Activated T-cell treated with anti-CD3 and anti-CD28 coated beads, Interleukin-2, amount 50 U/mL, for 4 hours (primary cell): ENCODE measurements around the gene EFNA5. TPM values are rescaled to one million over a fixed set of nuclear protein-coding genes. Genes with fewer than 3 reads are reported as not detected.
A peak's percentile ranks its signal among the peaks of the same experiment; 100 is the strongest.
"Not testable (repeated sequence)": the region's sequence is repeated elsewhere in the genome, so short reads cannot be mapped to it uniquely, and the experiment has no call there.

Experiments
- ATAC-seq, 2 donors: fragments of 200-7000 bp; cut with Tn5 transposase; one replicate each; pipeline ENCODE4 v1.10.0; 2021
- DNase-seq: peaks from one replicate; pipeline ENCODE4 v3.0.0-alpha.2; 2020
- H3K27me3 Mint-ChIP-seq: one replicate; pipeline ENCODE4 v1.8.0; 2021; ENCODE audit warnings: low read depth, mixed read lengths
- H3K36me3 Mint-ChIP-seq: one replicate; pipeline ENCODE4 v1.8.0; 2022; ENCODE audit warnings: mixed read lengths; ENCODE audit not compliant: insufficient read depth
- H3K4me1 Mint-ChIP-seq: one replicate; pipeline ENCODE4 v1.8.0; 2021; ENCODE audit warnings: low read depth, mixed read lengths
- H3K4me3 Mint-ChIP-seq: one replicate; pipeline ENCODE4 v1.8.0; 2021; ENCODE audit warnings: mild to moderate bottlenecking, moderate library complexity, mixed read lengths
- H3K9me3 Mint-ChIP-seq: one replicate; pipeline ENCODE4 v1.8.0; 2021; ENCODE audit warnings: mixed read lengths
- total RNA-seq, 3 donors: library from RNA; stranded (reverse); gene quantifications; one replicate each; pipeline ENCODE4 v1.2.1, GENCODE V29; 2021

Gene EFNA5
- total RNA-seq, 3 donors from 2014 or later = 0.13 to 0.24 TPM; not detected in 1

DNA sequence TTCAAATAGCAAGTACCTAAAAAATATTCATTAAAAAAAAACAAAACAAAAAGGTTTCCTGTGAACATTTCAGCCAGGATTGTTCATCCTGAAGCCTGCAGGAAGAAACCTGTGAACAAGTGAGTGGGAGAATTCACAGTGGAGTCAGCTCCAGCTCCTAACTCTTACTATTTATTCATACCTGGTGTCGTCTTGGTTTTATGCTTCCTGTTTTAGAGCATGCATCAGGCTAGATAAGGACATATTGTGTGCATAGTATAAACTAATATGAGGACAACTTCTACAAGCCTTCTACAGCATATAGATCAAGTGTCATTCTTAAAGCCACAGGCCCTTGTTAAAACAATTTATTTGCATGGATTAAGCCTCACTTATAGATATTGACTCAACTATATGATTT is 169.9 kb downstream of the EFNA5 start:
- Mint-ChIP-seq H3K27me3 (peaks cover 2% of the 10 kb centered on the region), H3K4me3 (no peak overlapping the region), H3K4me1 (peaks cover 8% of the 10 kb centered on the region), H3K36me3 (no peaks in the 10 kb centered on the region), H3K9me3 (no peaks in the 10 kb centered on the region)
- no peak for DNase-seq
- no peak for ATAC-seq

DNA sequence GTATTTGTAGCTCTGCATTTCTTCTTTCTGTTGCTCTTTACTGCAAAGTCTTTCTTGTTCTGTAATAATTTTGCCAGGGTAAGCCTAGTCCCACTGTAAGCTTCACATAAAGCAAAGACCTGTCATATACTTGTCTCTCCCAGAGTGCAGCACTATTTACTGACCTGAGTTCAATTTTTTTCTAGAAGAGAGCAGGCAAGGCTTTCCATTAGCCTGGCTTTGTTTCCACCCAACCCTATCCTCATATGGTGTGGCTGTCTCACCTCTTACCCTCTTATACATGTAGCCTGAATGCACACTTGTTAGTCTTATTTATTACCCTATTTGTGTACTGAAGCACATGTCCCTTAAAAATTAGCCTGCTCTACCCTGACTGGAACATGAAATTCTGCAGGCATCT is 170.4 kb downstream of the EFNA5 start:
- Mint-ChIP-seq H3K4me3 (no peak overlapping the region), H3K4me1 (peaks cover 8% of the 10 kb centered on the region)

GRCh38 chr5:107499776-107500175 is 171.0 kb downstream of the EFNA5 start:
- ATAC-seq = no peak

More for the DNA sequence above, 170.4 kb downstream of the EFNA5 start:
- ATAC-seq (no peak), DNase-seq (no peak)
- no peaks in the 10 kb centered on the region for H3K36me3 Mint-ChIP-seq
- no peaks in the 10 kb centered on the region for H3K9me3 Mint-ChIP-seq
- H3K27me3 Mint-ChIP-seq = no peaks in the 10 kb centered on the region

DNA sequence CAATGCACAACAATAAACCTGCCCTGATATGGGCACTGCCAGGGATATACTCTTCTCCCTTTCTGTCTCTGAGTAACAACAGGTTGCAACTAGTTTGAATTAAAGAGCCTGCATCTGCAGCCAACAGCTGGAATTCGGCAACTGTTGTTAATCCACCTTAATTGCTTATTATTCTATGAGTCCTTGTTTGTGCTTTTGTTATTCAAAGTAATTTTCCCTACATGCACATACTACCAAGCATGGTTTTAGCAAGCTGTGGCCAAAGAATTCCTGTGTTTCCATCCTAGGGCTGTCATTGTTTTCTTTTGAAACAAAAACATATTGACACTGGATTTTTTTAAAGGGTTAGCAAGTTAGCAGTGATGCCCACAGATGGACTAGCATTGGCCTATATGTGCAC is 171.5 kb downstream of the EFNA5 start:
- no peak overlapping the region for H3K4me3 Mint-ChIP-seq

More at GRCh38 chr5:107499776-107500175, 171.0 kb downstream of the EFNA5 start:
- Mint-ChIP-seq H3K36me3 (no peaks in the 10 kb centered on the region), H3K4me3 (no peak overlapping the region), H3K9me3 (no peaks in the 10 kb centered on the region), H3K27me3 (no peaks in the 10 kb centered on the region), H3K4me1 (peaks cover 8% of the 10 kb centered on the region)
- DNase-seq = no peak

DNA sequence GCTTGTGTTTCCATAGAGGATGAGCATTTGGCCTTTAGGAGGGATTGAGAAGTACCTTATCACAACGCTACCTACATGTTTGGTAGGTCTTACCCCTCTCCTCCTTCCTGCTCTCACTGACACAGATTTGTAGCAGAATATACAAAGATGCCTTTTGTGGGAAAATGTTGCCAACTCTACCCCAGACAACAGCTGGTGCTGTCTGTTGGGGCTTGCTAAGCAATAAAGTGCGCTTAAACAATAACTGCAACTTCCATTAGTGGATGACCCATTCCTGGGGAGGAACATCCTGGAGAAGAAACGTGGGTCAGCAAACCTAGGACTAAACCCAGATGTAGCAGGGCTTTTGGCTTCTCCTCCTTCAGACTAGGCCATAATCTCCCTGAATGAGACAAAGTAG is 174.3 kb downstream of the EFNA5 start:
- Mint-ChIP-seq H3K4me1 (no peaks in the 10 kb centered on the region), H3K27me3 (no peaks in the 10 kb centered on the region), H3K9me3 (no peaks in the 10 kb centered on the region), H3K4me3 (no peak overlapping the region), H3K36me3 (no peaks in the 10 kb centered on the region)
- DNase-seq = no peak
- no peak for ATAC-seq

More for the DNA sequence above, 171.5 kb downstream of the EFNA5 start:
- no peak for DNase-seq
- Mint-ChIP-seq H3K9me3 (no peaks in the 10 kb centered on the region), H3K27me3 (no peaks in the 10 kb centered on the region), H3K4me1 (peaks cover 8% of the 10 kb centered on the region), H3K36me3 (no peaks in the 10 kb centered on the region)
- no peak for ATAC-seq

GRCh38 chr5:107494129-107494528 is 176.6 kb downstream of the EFNA5 start:
- not testable (repeated sequence) for ATAC-seq, H3K4me3 Mint-ChIP-seq, H3K4me1 Mint-ChIP-seq, H3K9me3 Mint-ChIP-seq, H3K27me3 Mint-ChIP-seq, H3K36me3 Mint-ChIP-seq, DNase-seq

GRCh38 chr5:107487056-107487542 is 183.6 kb downstream of the EFNA5 start:
- H3K4me1 Mint-ChIP-seq = peaks cover 19% of the 10 kb centered on the region
- H3K27me3 Mint-ChIP-seq = peaks cover 1% of the 10 kb centered on the region
- ATAC-seq (no peak), DNase-seq (no peak)
- H3K36me3 Mint-ChIP-seq = no peaks in the 10 kb centered on the region
- peaks cover 6% of the 10 kb centered on the region for H3K9me3 Mint-ChIP-seq
- H3K4me3 Mint-ChIP-seq = no peak overlapping the region

- Mint-ChIP-seq H3K27me3 (peaks cover 1% of the 10 kb centered on the region), H3K4me1 (peaks cover 19% of the 10 kb centered on the region), H3K36me3 (no peaks in the 10 kb centered on the region), H3K9me3 (peaks cover 6% of the 10 kb centered on the region), H3K4me3 (no peak overlapping the region)
- ATAC-seq (peak; percentile 96 to 99), DNase-seq (peak; percentile 6)
Observed at GRCh38 chr5:107486489-107486888, 184.2 kb downstream of the EFNA5 start.

DNA sequence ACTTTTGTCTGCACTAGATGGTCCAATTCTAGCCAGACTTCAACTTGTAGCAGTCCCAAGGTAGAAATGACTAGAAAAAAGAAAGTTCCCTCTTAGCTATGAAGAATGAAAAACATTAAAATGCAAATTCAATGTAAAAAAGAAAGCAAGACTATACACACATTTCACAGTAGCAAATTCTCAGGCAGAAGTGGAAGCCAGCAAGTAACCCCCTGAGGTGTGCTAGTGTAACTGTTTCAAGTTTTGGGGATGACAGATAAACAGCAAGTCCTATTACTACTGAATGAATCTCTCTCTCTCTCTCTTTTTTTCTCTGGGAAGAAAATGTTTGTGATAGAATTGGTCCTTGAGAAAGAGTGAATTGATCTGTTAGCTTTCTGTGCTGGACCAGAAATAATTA is 185.6 kb downstream of the EFNA5 start:
- Mint-ChIP-seq H3K9me3 (peaks cover 6% of the 10 kb centered on the region), H3K4me3 (no peak overlapping the region), H3K27me3 (no peaks in the 10 kb centered on the region), H3K4me1 (peaks cover 19% of the 10 kb centered on the region), H3K36me3 (no peaks in the 10 kb centered on the region)
- ATAC-seq = no peak
- no peak for DNase-seq

DNA sequence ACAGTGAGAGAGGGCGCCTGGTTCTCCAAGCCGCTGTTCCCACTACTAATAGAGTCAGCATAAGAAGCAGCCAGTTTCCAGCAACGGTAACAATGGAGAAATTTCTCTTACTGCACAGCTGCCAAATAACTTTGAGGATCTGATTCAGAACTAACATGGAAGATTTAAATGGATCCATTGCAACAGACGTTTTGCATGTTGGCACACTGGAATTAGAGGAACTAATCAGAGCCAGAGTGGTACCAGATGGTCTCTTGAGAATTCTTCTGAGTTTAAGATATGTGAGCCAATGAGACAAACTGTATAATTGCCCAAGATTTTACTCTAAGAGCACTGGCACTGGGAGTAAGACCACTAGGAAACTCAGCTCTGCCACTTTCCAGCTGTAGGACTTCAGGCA is 186.5 kb downstream of the EFNA5 start:
- no peak for DNase-seq
- ATAC-seq = no peak
- no peaks in the 10 kb centered on the region for H3K27me3 Mint-ChIP-seq
- no peaks in the 10 kb centered on the region for H3K36me3 Mint-ChIP-seq
- peaks cover 6% of the 10 kb centered on the region for H3K9me3 Mint-ChIP-seq
- H3K4me3 Mint-ChIP-seq = no peak overlapping the region
- H3K4me1 Mint-ChIP-seq = peaks cover 19% of the 10 kb centered on the region

DNA sequence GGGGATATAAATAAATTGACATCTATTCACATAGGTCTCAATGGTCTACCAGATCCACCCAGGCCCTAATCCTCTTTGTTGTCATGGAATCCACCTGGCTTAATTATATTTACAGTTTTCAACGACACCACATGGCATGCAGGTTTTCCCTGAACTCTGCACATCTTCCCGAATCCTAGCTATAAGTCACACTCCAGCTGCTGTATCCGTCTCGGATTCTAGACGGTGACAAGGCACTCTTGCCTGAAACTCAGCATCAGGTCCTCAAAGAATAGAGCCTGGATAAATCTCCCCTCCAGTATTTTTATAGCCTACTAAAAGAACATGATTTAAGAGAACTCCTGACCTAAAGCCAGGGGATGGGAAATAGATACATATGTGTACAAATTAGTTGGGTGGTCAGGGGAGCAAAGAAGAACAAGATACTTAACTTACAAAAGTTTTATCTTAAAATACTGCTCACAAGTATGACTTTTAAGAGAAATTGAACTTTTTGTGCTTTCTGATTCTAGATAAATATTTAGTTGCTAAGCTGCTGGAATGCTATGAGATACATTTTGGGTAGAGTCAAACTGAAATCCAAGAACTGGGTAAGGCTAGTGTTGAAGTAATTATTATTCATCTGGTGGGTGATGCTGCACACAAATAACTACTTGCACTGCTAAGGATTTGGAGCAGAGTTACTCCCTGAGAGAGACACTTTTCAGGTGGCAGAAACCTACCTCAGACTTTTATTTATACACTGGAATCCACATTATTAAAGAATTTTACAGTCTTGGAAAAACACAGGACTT is 187.3 kb downstream of the EFNA5 start:
- Mint-ChIP-seq H3K36me3 (no peaks in the 10 kb centered on the region), H3K4me3 (no peak overlapping the region), H3K9me3 (peaks cover 6% of the 10 kb centered on the region), H3K4me1 (peaks cover 19% of the 10 kb centered on the region), H3K27me3 (no peaks in the 10 kb centered on the region)
- ATAC-seq = no peak
- no peak for DNase-seq

DNA sequence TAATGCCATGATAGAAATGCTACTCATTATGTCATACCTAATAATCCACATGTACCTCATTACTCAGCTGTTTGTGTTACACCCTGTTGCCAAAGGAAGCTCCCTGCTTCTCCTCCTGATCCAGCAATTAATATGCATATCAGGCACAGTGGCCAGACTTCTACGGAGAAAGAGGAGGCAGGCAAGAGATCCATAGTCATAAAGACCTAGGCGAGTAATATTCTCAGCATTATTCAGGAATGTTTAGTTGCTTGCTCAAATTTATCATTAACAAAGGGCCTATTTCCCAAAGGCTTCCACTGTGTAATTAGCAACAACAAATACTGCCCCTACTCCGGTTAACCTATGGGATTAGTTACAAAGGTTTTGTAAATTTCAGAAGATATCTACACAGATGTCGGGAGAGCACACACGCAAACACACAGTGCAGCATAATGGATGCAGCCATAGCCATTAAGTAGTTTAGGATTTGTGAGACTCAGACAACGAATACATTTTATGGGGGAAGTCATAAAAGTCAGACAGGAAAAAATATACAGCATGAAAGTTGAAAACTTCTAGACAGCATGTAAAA is 192.6 kb downstream of the EFNA5 start:
- peaks cover 11% of the 10 kb centered on the region for H3K4me1 Mint-ChIP-seq
- no peaks in the 10 kb centered on the region for H3K36me3 Mint-ChIP-seq
- DNase-seq (no peak), ATAC-seq (no peak)
- no peaks in the 10 kb centered on the region for H3K9me3 Mint-ChIP-seq
- H3K27me3 Mint-ChIP-seq = no peaks in the 10 kb centered on the region
- no peak overlapping the region for H3K4me3 Mint-ChIP-seq

DNA sequence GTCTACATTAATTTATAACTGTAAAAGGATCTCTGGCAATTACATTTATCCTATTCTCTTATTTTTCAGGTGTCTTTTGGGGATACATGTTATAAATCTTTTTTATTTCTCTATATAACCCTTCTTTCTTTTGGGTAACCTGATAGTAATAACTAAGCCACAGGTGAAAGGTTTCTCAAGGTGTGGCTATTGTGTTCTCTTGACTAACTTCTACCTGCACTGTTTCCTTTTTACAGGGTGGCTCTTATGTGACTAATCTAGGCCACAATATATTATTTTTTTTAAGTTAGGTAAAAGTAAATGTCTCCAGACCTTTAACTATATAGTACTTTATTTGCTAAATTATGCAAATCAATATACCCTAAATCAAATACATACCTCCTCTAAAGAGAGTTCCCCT is 193.2 kb downstream of the EFNA5 start:
- Mint-ChIP-seq H3K4me1 (peaks cover 11% of the 10 kb centered on the region), H3K36me3 (no peaks in the 10 kb centered on the region), H3K4me3 (no peak overlapping the region), H3K27me3 (no peaks in the 10 kb centered on the region), H3K9me3 (no peaks in the 10 kb centered on the region)
- ATAC-seq (no peak), DNase-seq (no peak)

- no peak for DNase-seq
- H3K4me1 Mint-ChIP-seq = peaks cover 11% of the 10 kb centered on the region
- no peak overlapping the region for H3K4me3 Mint-ChIP-seq
- peak; percentile 60 to 81 for ATAC-seq
- H3K36me3 Mint-ChIP-seq = no peaks in the 10 kb centered on the region
- no peaks in the 10 kb centered on the region for H3K9me3 Mint-ChIP-seq
- no peaks in the 10 kb centered on the region for H3K27me3 Mint-ChIP-seq
Observed at GRCh38 chr5:107476783-107477182, 194.0 kb downstream of the EFNA5 start.
